ENCODE measurements around the gene STARD9. TPM values are rescaled to one million over a fixed set of nuclear protein-coding genes. Genes with fewer than 3 reads are reported as not detected.
"Not testable (repeated sequence)": the region's sequence is repeated elsewhere in the genome, so short reads cannot be mapped to it uniquely, and the experiment has no call there.

STARD9 gene
- total RNA-seq, 1 experiment from 2014 or later: 4.0 TPM

- DNase-seq (ENCODE audit: low spot score): no peak
Measured at GRCh38 chr15:42584031-42584765, 8.8 kb downstream of the STARD9 start.

GRCh38 chr15:42590619-42591237 is 15.3 kb downstream of the STARD9 start:
- in situ Hi-C loops (cut with HindIII; ENCODE audit: low sequenced_read_pairs): no loop called here
- no peak for DNase-seq (ENCODE audit: low spot score)

More at GRCh38 chr15:42584031-42584765, 8.8 kb downstream of the STARD9 start:
- in situ Hi-C loops (cut with HindIII; ENCODE audit: low sequenced_read_pairs): no loop called here

- in situ Hi-C loops (cut with HindIII; ENCODE audit: low sequenced_read_pairs): no loop called here
- DNase-seq (ENCODE audit: low spot score): no peak
Measured at GRCh38 chr15:42591238-42591934, 16.0 kb downstream of the STARD9 start.

- DNase-seq (ENCODE audit: low spot score): no peak
- in situ Hi-C loops (cut with HindIII; ENCODE audit: low sequenced_read_pairs): no loop called here
Measured at GRCh38 chr15:42592716-42593115, 17.3 kb downstream of the STARD9 start.

- DNase-seq (ENCODE audit: low spot score): no peak
- in situ Hi-C loops (cut with HindIII; ENCODE audit: low sequenced_read_pairs): no loop called here
Measured at GRCh38 chr15:42593143-42593542, 17.7 kb downstream of the STARD9 start.

- in situ Hi-C loops (cut with HindIII; ENCODE audit: low sequenced_read_pairs): no loop called here
Measured at GRCh38 chr15:42594095-42594494, 18.7 kb downstream of the STARD9 start.

GRCh38 chr15:42595626-42596240 is 20.3 kb downstream of the STARD9 start:
- in situ Hi-C loops (cut with HindIII; ENCODE audit: low sequenced_read_pairs): no loop called here
- no peak for DNase-seq (ENCODE audit: low spot score)

More at GRCh38 chr15:42594095-42594494, 18.7 kb downstream of the STARD9 start:
- DNase-seq (ENCODE audit: low spot score): no peak

GRCh38 chr15:42601316-42601715 is 25.9 kb downstream of the STARD9 start:
- DNase-seq (ENCODE audit: low spot score); in situ Hi-C loops (cut with HindIII; ENCODE audit: low sequenced_read_pairs): not testable (repeated sequence)

- DNase-seq (ENCODE audit: low spot score): no peak
- in situ Hi-C loops (cut with HindIII; ENCODE audit: low sequenced_read_pairs): no loop called here
Measured at GRCh38 chr15:42602501-42602900, 27.1 kb downstream of the STARD9 start.

- in situ Hi-C loops (cut with HindIII; ENCODE audit: low sequenced_read_pairs): no loop called here
- no peak for DNase-seq (ENCODE audit: low spot score)
Measured at GRCh38 chr15:42603978-42604377, 28.6 kb downstream of the STARD9 start.

- DNase-seq (ENCODE audit: low spot score): no peak
- in situ Hi-C loops (cut with HindIII; ENCODE audit: low sequenced_read_pairs): no loop called here
Measured at GRCh38 chr15:42604894-42605744, 29.7 kb downstream of the STARD9 start.

- in situ Hi-C loops (cut with HindIII; ENCODE audit: low sequenced_read_pairs): no loop called here
- DNase-seq (ENCODE audit: low spot score): no peak
Measured at GRCh38 chr15:42605796-42606195, 30.4 kb downstream of the STARD9 start.

GRCh38 chr15:42608110-42608531 is 32.7 kb downstream of the STARD9 start:
- no peak for DNase-seq (ENCODE audit: low spot score)
- in situ Hi-C loops (cut with HindIII; ENCODE audit: low sequenced_read_pairs): no loop called here

GRCh38 chr15:42608752-42609488 is 33.5 kb downstream of the STARD9 start:
- in situ Hi-C loops (cut with HindIII; ENCODE audit: low sequenced_read_pairs): no loop called here
- DNase-seq (ENCODE audit: low spot score): no peak

GRCh38 chr15:42611532-42611931 is 36.1 kb downstream of the STARD9 start:
- in situ Hi-C loops (cut with HindIII; ENCODE audit: low sequenced_read_pairs): no loop called here

GRCh38 chr15:42612367-42612912 is 37.0 kb downstream of the STARD9 start:
- no peak for DNase-seq (ENCODE audit: low spot score)
- in situ Hi-C loops (cut with HindIII; ENCODE audit: low sequenced_read_pairs): no loop called here

More at GRCh38 chr15:42611532-42611931, 36.1 kb downstream of the STARD9 start:
- no peak for DNase-seq (ENCODE audit: low spot score)

GRCh38 chr15:42616107-42616506 is 40.7 kb downstream of the STARD9 start:
- in situ Hi-C loops (cut with HindIII; ENCODE audit: low sequenced_read_pairs): no loop called here
- no peak for DNase-seq (ENCODE audit: low spot score)
